Adipocyte (in vitro differentiated cells): ENCODE measurements around the gene ROBO3.

ENCODE experiments used
- DNase-seq: peaks from one replicate; pipeline ENCODE4 v3.0.0-alpha.2; 2015; ENCODE audit warnings: low read depth
- H3K27me3 ChIP-seq: replicated peaks from 2 replicates; pipeline ENCODE4 v1.7.0; 2013; ENCODE audit warnings: mild to moderate bottlenecking, low read length, moderate library complexity; ENCODE audit not compliant: control insufficient read depth, insufficient read depth
- H3K36me3 ChIP-seq: 2 replicates; pipeline ENCODE4 v1.7.0; 2013; ENCODE audit warnings: low read length, mild to moderate bottlenecking, moderate library complexity; ENCODE audit not compliant: control insufficient read depth, insufficient read depth, severe bottlenecking
- H3K4me1 ChIP-seq: 2 replicates; pipeline ENCODE4 v1.7.0; 2013; ENCODE audit warnings: mild to moderate bottlenecking, low read length, moderate library complexity; ENCODE audit not compliant: control insufficient read depth, insufficient read depth
- H3K4me3 ChIP-seq: 2 replicates; pipeline ENCODE4 v1.7.0; 2013; ENCODE audit warnings: mild to moderate bottlenecking, low read length, moderate library complexity
- H3K9ac ChIP-seq: 2 replicates; pipeline ENCODE4 v1.7.0; 2013; ENCODE audit warnings: mild to moderate bottlenecking, low read length, moderate library complexity
- H3K9me3 ChIP-seq: 2 replicates; pipeline ENCODE4 v1.7.0; 2013; ENCODE audit warnings: mild to moderate bottlenecking, low read length, moderate library complexity; ENCODE audit not compliant: control insufficient read depth

The ROBO3 gene

GRCh38 chr11:124894606-124895430 lies 29.6 kb downstream of the ROBO3 start:
- Histone ChIP-seq H3K4me3 (no peak overlapping the region), H3K9me3 (no peaks in the 10 kb centered on the region), H3K4me1 (peaks cover 38% of the 10 kb centered on the region), H3K36me3 (no peaks in the 10 kb centered on the region), H3K27me3 (no peaks in the 10 kb centered on the region), H3K9ac (no peak overlapping the region)
- peak; percentile 17 for DNase-seq

- Histone ChIP-seq H3K4me1 (peaks cover 45% of the 10 kb centered on the region), H3K9ac (no peak overlapping the region), H3K9me3 (no peaks in the 10 kb centered on the region), H3K27me3 (no peaks in the 10 kb centered on the region), H3K36me3 (no peaks in the 10 kb centered on the region), H3K4me3 (no peak overlapping the region)
- DNase-seq, result no peak
Measured at GRCh38 chr11:124895471-124895971, 30.3 kb downstream of the ROBO3 start.

GRCh38 chr11:124896071-124896750 lies 31.0 kb downstream of the ROBO3 start:
- DNase-seq, result no peak
- no peak overlapping the region for H3K4me3 ChIP-seq
- no peaks in the 10 kb centered on the region for H3K9me3 ChIP-seq
- H3K9ac ChIP-seq, result no peak overlapping the region
- H3K27me3 ChIP-seq, result no peaks in the 10 kb centered on the region
- H3K4me1 ChIP-seq, result peaks cover 46% of the 10 kb centered on the region
- no peaks in the 10 kb centered on the region for H3K36me3 ChIP-seq

GRCh38 chr11:124896821-124897391 lies 31.7 kb downstream of the ROBO3 start:
- Histone ChIP-seq H3K27me3 (no peaks in the 10 kb centered on the region), H3K9me3 (no peaks in the 10 kb centered on the region), H3K4me1 (peaks cover 46% of the 10 kb centered on the region), H3K4me3 (no peak overlapping the region), H3K9ac (peak overlapping the region; percentile 26), H3K36me3 (no peaks in the 10 kb centered on the region)
- DNase-seq, result no peak

- Histone ChIP-seq H3K36me3 (no peaks in the 10 kb centered on the region), H3K4me3 (no peak within 1 kb of the TSS), H3K9me3 (no peaks in the 10 kb centered on the region), H3K4me1 (peaks cover 46% of the 10 kb centered on the region), H3K9ac (peak within 1 kb of the TSS; percentile 47), H3K27me3 (no peaks in the 10 kb centered on the region)
- DNase-seq, result no peak
Measured at GRCh38 chr11:124897674-124898262, 32.5 kb downstream of the ROBO3 start, which contains the start of gene ROBO4. Gene ROBO4, minus strand, starts transcription at chr11:124897865. Its CDS starts 70 bp downstream, at chr11:124897795.

- Histone ChIP-seq H3K36me3 (no peaks in the 10 kb centered on the region), H3K27me3 (no peaks in the 10 kb centered on the region), H3K4me1 (peaks cover 46% of the 10 kb centered on the region), H3K9me3 (no peaks in the 10 kb centered on the region), H3K9ac (peak overlapping the region; percentile 47), H3K4me3 (no peak overlapping the region)
- peak; percentile 87 for DNase-seq
Measured at GRCh38 chr11:124898263-124898680, 33.0 kb downstream of the ROBO3 start.

- peak; percentile 60 for DNase-seq
- Histone ChIP-seq H3K27me3 (no peaks in the 10 kb centered on the region), H3K4me1 (peaks cover 46% of the 10 kb centered on the region), H3K9me3 (no peaks in the 10 kb centered on the region), H3K9ac (peak overlapping the region; percentile 47), H3K36me3 (no peaks in the 10 kb centered on the region), H3K4me3 (no peak overlapping the region)
Measured at GRCh38 chr11:124898711-124899110, 33.5 kb downstream of the ROBO3 start.

- Histone ChIP-seq H3K4me1 (peaks cover 43% of the 10 kb centered on the region), H3K9me3 (no peaks in the 10 kb centered on the region), H3K9ac (peak overlapping the region; percentile 47), H3K4me3 (no peak overlapping the region), H3K36me3 (no peaks in the 10 kb centered on the region), H3K27me3 (no peaks in the 10 kb centered on the region)
- peak; percentile 51 for DNase-seq
Measured at GRCh38 chr11:124899383-124900145, 34.3 kb downstream of the ROBO3 start.

- peak; percentile 79 for DNase-seq
- H3K9me3 ChIP-seq, result no peaks in the 10 kb centered on the region
- H3K4me1 ChIP-seq, result peaks cover 41% of the 10 kb centered on the region
- H3K9ac ChIP-seq, result peak overlapping the region; percentile 24
- no peaks in the 10 kb centered on the region for H3K36me3 ChIP-seq
- H3K27me3 ChIP-seq, result no peaks in the 10 kb centered on the region
- H3K4me3 ChIP-seq, result no peak overlapping the region
Measured at GRCh38 chr11:124900464-124900863, 35.2 kb downstream of the ROBO3 start.

GRCh38 chr11:124902616-124903015 lies 37.4 kb downstream of the ROBO3 start:
- H3K4me1 ChIP-seq, result peaks cover 33% of the 10 kb centered on the region
- no peaks in the 10 kb centered on the region for H3K9me3 ChIP-seq
- no peaks in the 10 kb centered on the region for H3K27me3 ChIP-seq
- H3K9ac ChIP-seq, result no peak overlapping the region
- no peak for DNase-seq
- H3K4me3 ChIP-seq, result no peak overlapping the region
- H3K36me3 ChIP-seq, result no peaks in the 10 kb centered on the region
